Central memory CD8-positive, alpha-beta T cell (primary cell): Measurements from ENCODE around the gene CLMN.

Source experiments
- ATAC-seq: fragments of 150-1000 bp; cut with Tn5 transposase; replicated peaks from 2 replicates; pipeline ENCODE4 v1.10.0; 2022; ENCODE audit warnings: mild to moderate bottlenecking, moderate FRiP score, moderate number of reproducible peaks; ENCODE audit not compliant: poor library complexity, severe bottlenecking; ENCODE audit errors: extremely low read depth
- DNase-seq, 2 donors: peaks; one replicate each; pipeline ENCODE4 v3.0.0; 2021; ENCODE audit warnings: low spot score in 2 of 2
- H3K27ac Mint-ChIP-seq: one replicate; pipeline ENCODE4 v1.8.0; 2022; ENCODE audit warnings: low read depth, mild to moderate bottlenecking, moderate library complexity, mixed read lengths
- H3K27me3 Mint-ChIP-seq: one replicate; pipeline ENCODE4 v1.8.0; 2022; ENCODE audit warnings: mixed read lengths
- H3K36me3 Mint-ChIP-seq: one replicate; pipeline ENCODE4 v1.8.0; 2022; ENCODE audit warnings: mild to moderate bottlenecking, moderate library complexity, mixed read lengths; ENCODE audit not compliant: insufficient read depth
- H3K4me1 Mint-ChIP-seq: one replicate; pipeline ENCODE4 v1.8.0; 2022; ENCODE audit warnings: mixed read lengths
- H3K4me3 Mint-ChIP-seq: one replicate; pipeline ENCODE4 v1.8.0; 2022; ENCODE audit warnings: mild to moderate bottlenecking, moderate library complexity, mixed read lengths
- H3K9me3 Mint-ChIP-seq: one replicate; pipeline ENCODE4 v1.8.0; 2022; ENCODE audit warnings: mixed read lengths

Gene CLMN

DNA sequence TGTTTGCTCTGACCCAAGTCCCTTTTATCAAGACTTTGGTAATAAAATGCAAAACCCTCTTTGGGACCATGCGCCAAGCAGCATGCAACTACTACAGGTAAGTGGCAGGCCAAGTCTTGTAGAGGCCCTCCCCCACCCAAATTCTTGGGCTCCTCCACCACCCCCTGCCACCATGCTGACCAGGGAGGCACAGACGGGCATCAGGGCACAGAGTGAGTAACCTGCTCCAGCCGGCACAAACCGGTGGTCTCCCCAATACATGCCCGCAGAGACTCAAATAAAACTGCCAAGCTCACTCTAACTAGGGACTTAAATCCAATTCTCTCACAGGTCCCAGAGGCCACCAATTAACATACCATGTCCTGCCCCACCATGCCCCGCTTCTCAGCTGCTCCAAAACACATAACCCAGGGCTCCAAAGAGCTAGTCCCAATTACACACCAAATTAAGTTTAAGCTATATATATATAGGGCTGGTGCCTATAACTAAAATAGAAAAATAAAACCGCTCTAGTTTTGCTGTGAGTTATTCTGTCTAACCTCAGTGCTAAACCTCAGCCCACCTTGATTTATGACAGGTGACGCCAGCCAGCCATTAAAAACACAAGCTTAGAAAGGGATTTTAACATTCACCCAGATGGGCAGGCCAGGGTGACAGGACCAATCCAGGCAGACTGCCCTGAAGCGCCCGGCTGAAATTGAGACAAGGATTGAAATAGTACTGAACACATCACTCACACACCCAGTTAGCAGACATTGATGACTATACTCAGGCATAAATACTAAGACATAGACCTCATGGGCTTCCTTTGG, 81.0 kb downstream of the CLMN start:
- Mint-ChIP-seq H3K27ac (no peak overlapping the region), H3K36me3 (peaks cover 2% of the 10 kb centered on the region), H3K27me3 (peaks cover 45% of the 10 kb centered on the region), H3K4me1 (no peaks in the 10 kb centered on the region), H3K4me3 (no peak overlapping the region), H3K9me3 (no peaks in the 10 kb centered on the region)
- ATAC-seq (no peak), DNase-seq (no peak)

DNA sequence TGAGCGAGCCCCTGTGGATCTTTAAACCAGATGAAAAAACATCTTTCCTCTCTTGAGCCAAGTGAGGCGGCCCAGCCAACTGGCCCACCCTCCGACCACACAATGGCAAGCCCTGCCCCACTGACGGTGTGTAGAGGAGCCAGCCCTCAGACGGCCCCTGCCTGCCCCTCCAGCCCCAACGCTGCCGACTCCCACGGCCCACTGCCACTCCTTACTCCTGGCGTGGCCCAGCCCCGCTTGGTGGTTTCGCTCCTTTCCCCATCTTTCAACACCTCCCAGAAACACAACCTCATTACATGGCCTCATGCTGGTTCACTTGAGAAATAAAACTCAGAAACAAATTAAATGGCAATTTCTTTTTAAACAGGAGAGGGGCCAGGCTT, 81.8 kb downstream of the CLMN start:
- DNase-seq, result no peak
- Mint-ChIP-seq H3K27ac (no peak overlapping the region), H3K4me3 (no peak overlapping the region), H3K36me3 (peaks cover 2% of the 10 kb centered on the region), H3K27me3 (peaks cover 45% of the 10 kb centered on the region), H3K9me3 (no peaks in the 10 kb centered on the region), H3K4me1 (no peaks in the 10 kb centered on the region)
- ATAC-seq, result no peak

DNA sequence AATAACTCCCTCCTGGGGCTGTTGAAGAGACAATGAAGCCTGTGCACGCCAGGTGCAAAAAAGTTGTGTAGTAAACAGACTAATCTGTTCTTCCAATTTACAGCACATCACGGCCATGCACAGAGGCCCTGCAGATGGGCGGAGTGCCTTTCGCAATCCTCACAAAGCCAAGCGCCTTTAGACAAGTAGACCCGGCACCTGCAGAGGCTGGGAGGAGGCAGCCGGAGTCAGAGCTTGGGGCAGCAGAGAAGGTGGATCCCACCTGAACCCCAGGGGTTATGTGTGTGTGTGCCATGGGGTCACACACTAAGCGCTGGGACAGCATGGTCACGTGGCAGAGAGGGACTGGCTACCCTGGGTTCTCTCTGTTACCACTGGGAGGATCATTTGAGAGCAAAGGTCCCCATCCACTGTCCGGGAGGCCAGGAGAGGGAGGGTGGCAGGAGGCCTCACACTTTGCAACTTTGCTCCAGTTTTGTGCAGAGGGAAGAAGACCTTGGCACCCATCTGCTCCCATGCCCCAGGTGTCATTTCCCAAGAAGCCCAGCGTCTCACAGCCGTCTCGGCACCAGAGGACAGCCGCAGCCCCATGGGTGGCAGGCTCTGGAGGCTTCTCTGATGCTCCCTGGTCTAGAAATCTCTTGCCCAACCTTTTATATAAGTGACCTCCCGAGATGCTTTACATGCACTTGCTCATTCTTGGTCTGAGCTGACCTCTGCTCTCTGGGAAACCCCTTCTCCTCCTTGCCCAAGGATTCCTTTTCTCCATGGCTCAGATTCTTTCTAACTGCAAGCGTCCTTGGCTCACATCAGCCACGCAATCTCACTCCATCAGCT, 82.4 kb downstream of the CLMN start:
- ATAC-seq, result no peak
- no peak for DNase-seq
- Mint-ChIP-seq H3K36me3 (peaks cover 2% of the 10 kb centered on the region), H3K27me3 (peaks cover 45% of the 10 kb centered on the region), H3K27ac (no peak overlapping the region), H3K4me1 (no peaks in the 10 kb centered on the region), H3K4me3 (no peak overlapping the region), H3K9me3 (no peaks in the 10 kb centered on the region)

DNA sequence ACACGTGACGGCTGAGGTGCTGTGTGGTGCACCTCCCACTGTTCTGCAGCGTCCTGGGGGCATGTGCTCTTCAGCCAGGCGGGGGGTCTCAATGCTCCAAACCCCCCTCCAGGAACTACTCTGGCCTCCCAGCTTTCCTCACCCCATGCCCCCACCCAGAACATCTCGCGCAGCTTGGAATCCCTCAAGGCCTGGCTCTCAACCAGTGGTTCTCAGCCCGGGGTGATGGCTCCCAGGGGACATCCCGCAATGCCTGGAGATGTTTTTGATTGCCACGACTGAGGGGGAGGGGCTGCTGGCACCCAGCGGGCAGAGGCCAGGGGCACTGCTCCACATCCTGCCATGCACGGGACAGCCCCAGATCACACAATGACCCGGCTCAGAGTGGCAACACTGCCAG, 83.5 kb downstream of the CLMN start:
- Mint-ChIP-seq H3K9me3 (no peaks in the 10 kb centered on the region), H3K36me3 (peaks cover 2% of the 10 kb centered on the region), H3K4me1 (no peaks in the 10 kb centered on the region), H3K4me3 (no peak overlapping the region), H3K27me3 (peaks cover 45% of the 10 kb centered on the region), H3K27ac (no peak overlapping the region)
- no peak for DNase-seq
- ATAC-seq, result no peak

DNA sequence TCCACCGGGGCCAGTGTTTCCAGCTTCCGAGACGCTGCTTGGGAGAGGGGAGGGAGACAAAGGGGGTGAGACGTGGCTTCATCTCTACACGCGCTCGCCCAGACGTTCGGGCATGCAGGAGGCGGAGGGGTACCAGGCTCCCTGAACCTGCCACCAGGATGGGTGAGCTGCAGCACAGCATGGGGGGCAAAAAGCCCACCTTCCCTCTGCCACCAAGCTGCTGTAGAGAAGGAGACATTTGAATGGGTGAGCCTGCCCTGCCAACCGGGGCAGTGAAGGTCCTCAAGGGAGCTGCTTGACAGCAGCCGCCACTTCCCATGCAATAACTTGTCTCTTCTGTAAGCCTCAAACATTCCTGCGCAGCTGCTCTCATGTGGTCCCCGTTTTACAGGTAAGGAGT, 83.9 kb downstream of the CLMN start:
- H3K4me3 Mint-ChIP-seq, result no peak overlapping the region
- H3K27me3 Mint-ChIP-seq, result peaks cover 42% of the 10 kb centered on the region
- DNase-seq, result no peak
- H3K36me3 Mint-ChIP-seq, result peaks cover 2% of the 10 kb centered on the region
- H3K4me1 Mint-ChIP-seq, result no peaks in the 10 kb centered on the region
- H3K27ac Mint-ChIP-seq, result no peak overlapping the region
- no peaks in the 10 kb centered on the region for H3K9me3 Mint-ChIP-seq
- ATAC-seq, result no peak

DNA sequence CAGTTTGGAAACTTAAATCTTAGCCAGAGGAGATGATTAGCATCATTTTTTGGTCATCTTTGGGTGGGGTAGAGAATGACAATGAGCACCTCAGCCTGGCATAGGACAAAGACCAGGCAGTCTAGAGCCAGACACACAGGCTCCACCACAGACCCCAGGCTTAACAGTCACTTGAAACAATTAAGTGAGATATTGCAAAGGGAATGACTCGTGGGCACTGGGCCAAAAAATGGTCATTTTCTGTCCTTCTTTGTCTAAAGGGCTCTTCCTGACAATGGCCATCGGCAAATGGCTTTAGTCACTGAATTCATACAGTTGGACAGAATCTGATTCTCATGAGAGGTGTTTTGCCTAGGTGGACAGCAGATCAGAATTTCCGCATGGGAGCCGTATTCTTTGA, 84.4 kb downstream of the CLMN start:
- ATAC-seq (no peak), DNase-seq (no peak)
- H3K4me3 Mint-ChIP-seq, result no peak overlapping the region
- no peaks in the 10 kb centered on the region for H3K4me1 Mint-ChIP-seq
- peaks cover 38% of the 10 kb centered on the region for H3K27me3 Mint-ChIP-seq
- H3K27ac Mint-ChIP-seq, result no peak overlapping the region
- H3K36me3 Mint-ChIP-seq, result peaks cover 2% of the 10 kb centered on the region
- H3K9me3 Mint-ChIP-seq, result no peaks in the 10 kb centered on the region

DNA sequence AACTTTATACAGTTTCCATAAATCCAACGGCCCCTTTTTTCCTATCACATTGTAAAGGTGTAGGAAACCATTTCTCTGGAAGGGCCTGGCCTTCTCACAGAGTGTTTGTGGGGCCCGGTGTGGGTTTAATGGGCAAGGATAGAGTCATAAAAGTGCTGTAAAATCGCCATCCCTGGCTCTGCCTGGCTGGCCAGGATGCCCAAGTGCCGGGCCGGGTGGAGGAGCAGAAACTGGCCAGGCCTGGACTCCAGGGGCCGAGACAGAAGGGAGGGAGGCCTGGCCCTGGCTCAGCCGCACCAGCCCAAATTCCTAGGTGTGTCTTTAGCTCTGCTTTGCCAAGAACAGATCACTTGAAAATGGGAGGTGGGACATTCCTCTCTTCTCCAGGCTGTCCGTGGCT, 85.3 kb downstream of the CLMN start:
- no peaks in the 10 kb centered on the region for H3K9me3 Mint-ChIP-seq
- H3K36me3 Mint-ChIP-seq, result peaks cover 2% of the 10 kb centered on the region
- H3K4me3 Mint-ChIP-seq, result no peak overlapping the region
- DNase-seq (no peak), ATAC-seq (no peak)
- H3K4me1 Mint-ChIP-seq, result no peaks in the 10 kb centered on the region
- no peak overlapping the region for H3K27ac Mint-ChIP-seq
- H3K27me3 Mint-ChIP-seq, result peaks cover 32% of the 10 kb centered on the region

DNA sequence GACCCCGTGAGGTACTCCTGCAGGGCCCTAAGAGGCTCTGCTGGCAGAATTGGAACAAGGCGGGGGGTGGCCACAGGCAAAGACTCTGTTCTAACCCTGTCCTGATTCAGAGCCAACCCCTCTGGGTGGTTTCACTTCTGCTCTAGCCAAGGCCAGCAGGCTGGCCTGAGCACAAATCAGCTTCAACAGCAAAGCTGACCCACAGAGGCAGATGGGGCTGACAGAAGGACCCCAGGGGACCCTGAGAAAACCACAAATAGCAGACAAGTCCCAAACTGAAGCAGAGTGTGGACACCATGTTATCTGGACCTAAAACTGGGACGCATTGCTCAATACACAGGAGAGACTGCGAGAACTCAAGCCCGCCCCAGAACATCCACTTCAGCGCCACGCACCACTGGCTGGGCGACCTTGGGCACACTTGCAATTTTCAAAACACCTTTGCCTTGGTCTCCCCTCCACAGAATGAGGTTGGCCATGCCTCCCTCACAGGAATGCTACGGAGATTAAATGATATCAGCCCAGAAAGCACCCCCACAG, 85.9 kb downstream of the CLMN start:
- peaks cover 30% of the 10 kb centered on the region for H3K27me3 Mint-ChIP-seq
- H3K4me1 Mint-ChIP-seq, result no peaks in the 10 kb centered on the region
- ATAC-seq, result no peak
- H3K4me3 Mint-ChIP-seq, result no peak overlapping the region
- peaks cover 2% of the 10 kb centered on the region for H3K36me3 Mint-ChIP-seq
- no peak overlapping the region for H3K27ac Mint-ChIP-seq
- H3K9me3 Mint-ChIP-seq, result no peaks in the 10 kb centered on the region
- DNase-seq, result no peak

DNA sequence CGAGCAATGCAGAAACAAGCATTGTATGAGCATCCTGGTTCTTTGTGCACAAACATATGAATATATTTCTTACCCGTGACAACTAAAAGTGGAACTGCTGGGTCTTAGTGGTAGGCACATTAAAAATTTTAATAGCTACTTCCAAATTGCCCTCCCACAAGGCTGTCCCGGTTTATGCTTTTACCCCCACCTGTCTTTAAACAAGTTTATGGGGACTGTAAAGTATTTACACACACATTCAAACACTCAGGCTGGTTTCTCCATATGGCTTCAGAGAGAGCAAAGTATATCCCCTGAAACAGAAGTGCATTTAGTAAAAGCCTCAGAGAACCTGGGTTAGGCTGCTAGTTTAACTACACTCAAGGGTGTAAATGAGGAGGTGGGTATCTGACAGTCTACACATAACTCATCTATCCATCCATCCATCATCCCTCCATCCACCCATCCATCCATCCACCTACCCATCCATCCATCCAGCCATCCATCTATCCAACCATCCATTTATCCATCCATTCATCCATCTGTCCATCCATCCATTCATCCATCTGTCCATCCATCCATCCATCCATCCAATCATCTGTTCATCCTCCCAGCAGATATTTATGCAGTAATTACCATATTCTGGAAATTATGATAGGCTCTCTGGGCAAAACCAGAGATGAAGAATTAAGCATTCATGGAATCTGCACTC, 86.7 kb downstream of the CLMN start:
- Mint-ChIP-seq H3K4me1 (no peaks in the 10 kb centered on the region), H3K27ac (no peak overlapping the region), H3K36me3 (no peaks in the 10 kb centered on the region), H3K27me3 (peaks cover 23% of the 10 kb centered on the region), H3K4me3 (no peak overlapping the region), H3K9me3 (no peaks in the 10 kb centered on the region)
- ATAC-seq (no peak), DNase-seq (no peak)

DNA sequence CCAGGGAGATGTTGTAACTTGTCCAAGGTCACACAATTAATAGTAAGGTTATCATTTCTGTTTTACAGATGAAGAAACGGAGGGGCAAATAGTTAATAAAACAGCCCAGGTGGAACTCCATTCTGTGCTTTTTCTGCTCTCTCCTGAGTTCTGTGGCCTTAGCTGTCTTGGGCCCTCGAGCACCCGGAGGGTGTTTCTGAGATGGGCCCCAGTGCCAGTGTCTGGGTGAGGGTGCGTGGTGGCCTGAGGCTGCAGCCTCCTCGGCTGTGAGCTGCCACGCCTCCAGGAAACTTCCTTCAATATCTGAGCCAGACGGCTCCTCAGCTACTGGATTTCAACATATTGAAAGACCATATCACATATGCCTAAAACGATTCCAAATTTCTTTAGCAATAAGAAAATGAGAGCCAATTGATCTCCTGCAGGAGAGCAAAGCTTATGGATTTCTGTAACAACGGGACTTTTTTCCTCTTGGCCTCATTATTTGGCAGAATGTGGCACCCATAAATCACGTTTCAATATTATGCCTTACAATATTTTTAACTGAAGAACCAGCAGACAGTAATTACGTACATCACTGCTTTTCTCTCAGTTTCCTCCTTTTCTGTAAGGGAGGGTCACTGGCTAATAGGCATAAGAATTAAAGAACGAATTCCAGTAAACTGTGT, 87.6 kb downstream of the CLMN start:
- Mint-ChIP-seq H3K4me1 (no peaks in the 10 kb centered on the region), H3K4me3 (no peak overlapping the region), H3K27me3 (peaks cover 20% of the 10 kb centered on the region), H3K9me3 (no peaks in the 10 kb centered on the region), H3K27ac (no peak overlapping the region), H3K36me3 (no peaks in the 10 kb centered on the region)
- ATAC-seq, result no peak
- DNase-seq, result no peak

DNA sequence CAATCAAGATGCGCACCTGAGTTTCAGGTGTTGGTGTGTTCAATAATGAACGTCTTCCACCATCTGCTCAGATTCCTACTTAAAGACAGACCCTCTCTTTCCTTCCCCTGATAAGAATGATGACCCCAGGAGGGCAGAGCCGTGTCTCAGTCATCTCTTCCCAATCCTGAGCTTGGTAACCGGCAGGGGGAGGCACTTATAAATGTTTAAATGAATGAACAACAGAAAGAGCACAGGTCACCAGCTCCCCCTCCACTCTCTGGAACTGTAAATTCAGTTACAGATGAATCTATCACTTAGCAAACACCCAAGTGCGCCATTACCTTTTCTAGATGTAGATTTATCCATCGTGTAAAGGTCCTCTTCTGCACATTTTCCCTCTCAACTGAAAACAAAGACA, 90.0 kb downstream of the CLMN start:
- H3K4me3 Mint-ChIP-seq, result no peak overlapping the region
- H3K36me3 Mint-ChIP-seq, result no peaks in the 10 kb centered on the region
- no peaks in the 10 kb centered on the region for H3K4me1 Mint-ChIP-seq
- no peaks in the 10 kb centered on the region for H3K9me3 Mint-ChIP-seq
- DNase-seq (no peak), ATAC-seq (no peak)
- no peak overlapping the region for H3K27ac Mint-ChIP-seq
- peaks cover 9% of the 10 kb centered on the region for H3K27me3 Mint-ChIP-seq

DNA sequence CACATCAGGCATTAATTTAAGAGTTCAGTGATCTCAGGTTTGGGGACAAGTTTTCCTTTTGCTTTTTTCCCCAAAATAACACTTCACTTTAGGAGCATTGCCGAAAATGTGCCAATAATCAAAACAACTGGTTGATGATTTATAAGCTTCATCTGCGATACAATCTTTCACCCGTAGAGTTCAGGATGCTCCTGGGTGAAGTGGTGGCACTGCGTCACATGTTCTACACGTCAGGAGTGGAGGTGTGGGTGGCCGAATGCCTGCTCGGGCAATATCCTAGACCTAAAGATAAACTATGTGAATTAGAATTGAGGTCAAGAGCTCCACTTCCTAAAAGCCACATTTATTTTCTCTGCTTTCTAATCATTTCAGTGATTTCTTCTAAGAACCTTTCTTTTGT, 91.5 kb downstream of the CLMN start:
- H3K27ac Mint-ChIP-seq, result no peak overlapping the region
- H3K4me3 Mint-ChIP-seq, result no peak overlapping the region
- ATAC-seq (no peak), DNase-seq (no peak)
- H3K9me3 Mint-ChIP-seq, result no peaks in the 10 kb centered on the region
- H3K36me3 Mint-ChIP-seq, result no peaks in the 10 kb centered on the region
- H3K27me3 Mint-ChIP-seq, result peaks cover 7% of the 10 kb centered on the region
- no peaks in the 10 kb centered on the region for H3K4me1 Mint-ChIP-seq
